ENCODE data around the gene SH3GL3. TPM values are rescaled to one million over a fixed set of nuclear protein-coding genes. Genes with fewer than 3 reads are reported as not detected.

SH3GL3 gene
- total and polyA plus RNA-seq, 4 donors: 0.31 to 8.4 (median 2.3) TPM

GRCh38 chr15:83585601-83586335, 138.6 kb downstream of the SH3GL3 start:
- no peak overlapping the region for H3K27ac ChIP-seq (ENCODE audit: low read depth in 1 of 2, low read length in 1 of 2)
- H3K9ac ChIP-seq (ENCODE audit: insufficient read depth in 1 of 2, low read length in 2 of 2): no peak overlapping the region
- no peaks in the 10 kb centered on the region for H3K9me3 ChIP-seq (ENCODE audit: control insufficient read depth in 4 of 4, insufficient read depth in 3 of 4, low read length in 3 of 4)
- no peaks in the 10 kb centered on the region for H3K36me3 ChIP-seq (ENCODE audit: control insufficient read depth in 4 of 4, insufficient read depth in 4 of 4, low read length in 4 of 4)
- DNase-seq: no peak
- 73 to 81% methylated on average over 5 of the region's 5 CpGs for WGBS, 2 donors
- TF ChIP-seq, protein P1, sequence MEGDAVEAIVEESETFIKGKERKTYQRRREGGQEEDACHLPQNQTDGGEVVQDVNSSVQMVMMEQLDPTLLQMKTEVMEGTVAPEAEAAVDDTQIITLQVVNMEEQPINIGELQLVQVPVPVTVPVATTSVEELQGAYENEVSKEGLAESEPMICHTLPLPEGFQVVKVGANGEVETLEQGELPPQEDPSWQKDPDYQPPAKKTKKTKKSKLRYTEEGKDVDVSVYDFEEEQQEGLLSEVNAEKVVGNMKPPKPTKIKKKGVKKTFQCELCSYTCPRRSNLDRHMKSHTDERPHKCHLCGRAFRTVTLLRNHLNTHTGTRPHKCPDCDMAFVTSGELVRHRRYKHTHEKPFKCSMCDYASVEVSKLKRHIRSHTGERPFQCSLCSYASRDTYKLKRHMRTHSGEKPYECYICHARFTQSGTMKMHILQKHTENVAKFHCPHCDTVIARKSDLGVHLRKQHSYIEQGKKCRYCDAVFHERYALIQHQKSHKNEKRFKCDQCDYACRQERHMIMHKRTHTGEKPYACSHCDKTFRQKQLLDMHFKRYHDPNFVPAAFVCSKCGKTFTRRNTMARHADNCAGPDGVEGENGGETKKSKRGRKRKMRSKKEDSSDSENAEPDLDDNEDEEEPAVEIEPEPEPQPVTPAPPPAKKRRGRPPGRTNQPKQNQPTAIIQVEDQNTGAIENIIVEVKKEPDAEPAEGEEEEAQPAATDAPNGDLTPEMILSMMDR (IDR thresholded peaks at IDR 0.05; ENCODE audit: control extremely low read depth, extremely low read depth): no peak
- peaks cover 0 to 16% (median 0%) of the 10 kb centered on the region in 5 donors for H3K4me1 ChIP-seq (ENCODE audit: control insufficient read depth in 5 of 5, insufficient read depth in 5 of 5, low read length in 5 of 5)
- H3K27me3 ChIP-seq (ENCODE audit: control insufficient read depth in 3 of 3, insufficient read depth in 3 of 3, low read length in 2 of 3): no peaks in the 10 kb centered on the region
- no peak overlapping the region for H3K4me3 ChIP-seq
- no peak for ATAC-seq (ENCODE audit: insufficient read depth, low FRiP score)

DNA sequence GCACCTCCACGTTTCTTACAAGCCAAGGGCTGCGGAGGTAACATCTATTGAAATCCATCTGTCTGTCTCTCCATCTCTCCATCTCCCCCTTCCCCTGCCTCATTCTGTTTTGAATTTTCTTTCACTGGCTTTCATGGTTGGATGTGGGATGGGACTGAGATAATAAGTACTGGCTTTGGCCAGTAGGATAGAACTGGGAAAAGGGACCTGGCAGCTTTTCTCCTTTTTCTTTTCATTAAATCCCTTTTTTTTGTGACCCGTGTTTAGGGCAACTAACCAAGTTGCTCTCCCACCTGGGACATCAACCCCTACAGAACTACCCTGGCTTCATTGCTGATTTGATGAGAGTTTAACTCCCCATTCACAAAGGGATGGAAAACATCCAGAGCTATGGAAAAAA, 139.9 kb downstream of the SH3GL3 start:
- Histone ChIP-seq H3K27me3 (ENCODE audit: control insufficient read depth in 3 of 3, insufficient read depth in 3 of 3, low read length in 2 of 3) (no peaks in the 10 kb centered on the region), H3K4me1 (ENCODE audit: control insufficient read depth in 5 of 5, insufficient read depth in 5 of 5, low read length in 5 of 5) (peaks cover 0 to 17% (median 0%) of the 10 kb centered on the region in 5 donors), H3K9me3 (ENCODE audit: control insufficient read depth in 4 of 4, insufficient read depth in 3 of 4, low read length in 3 of 4) (no peaks in the 10 kb centered on the region), H3K9ac (ENCODE audit: insufficient read depth in 1 of 2, low read length in 2 of 2) (no peak overlapping the region), H3K4me3 (no peak overlapping the region), H3K36me3 (ENCODE audit: control insufficient read depth in 4 of 4, insufficient read depth in 4 of 4, low read length in 4 of 4) (no peaks in the 10 kb centered on the region), H3K27ac (ENCODE audit: low read depth in 1 of 2, low read length in 1 of 2) (no peak overlapping the region)
- WGBS, 2 donors: 81 to 87% methylated on average over 3 of the region's 3 CpGs
- TF ChIP-seq, protein P1 (IDR thresholded peaks at IDR 0.05; ENCODE audit: control extremely low read depth, extremely low read depth): no peak
- no peak for DNase-seq
- ATAC-seq (ENCODE audit: insufficient read depth, low FRiP score): no peak

DNA sequence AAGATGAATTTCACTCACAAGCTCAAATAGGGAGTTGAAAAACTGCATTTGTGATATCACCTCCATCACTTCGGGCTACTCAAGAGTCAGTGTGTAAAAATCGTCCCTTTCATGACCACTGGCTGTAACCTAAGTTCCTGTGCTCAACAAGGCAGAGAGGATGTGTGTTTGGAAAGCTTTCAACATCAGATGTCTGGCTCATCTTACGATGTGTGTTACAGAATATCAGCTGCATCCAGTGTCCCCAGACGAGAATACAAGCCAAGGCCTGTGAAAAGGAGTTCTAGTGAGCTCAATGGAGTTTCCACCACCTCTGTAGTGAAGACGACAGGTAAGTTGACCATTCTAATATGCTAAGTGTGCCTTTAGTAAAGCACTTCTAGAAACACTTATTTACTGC, 141.3 kb downstream of the SH3GL3 start:
- TF ChIP-seq, protein P1 (IDR thresholded peaks at IDR 0.05; ENCODE audit: control extremely low read depth, extremely low read depth): no peak
- 63 to 73% methylated on average over 5 of the region's 5 CpGs for WGBS, 2 donors

More for the DNA sequence above, 141.3 kb downstream of the SH3GL3 start:
- DNase-seq: peak in 1 of 3 donors; percentile 32
- Histone ChIP-seq H3K4me1 (ENCODE audit: control insufficient read depth in 5 of 5, insufficient read depth in 5 of 5, low read length in 5 of 5) (peaks cover 0 to 25% (median 0%) of the 10 kb centered on the region in 5 donors), H3K27ac (ENCODE audit: low read depth in 1 of 2, low read length in 1 of 2) (no peak overlapping the region), H3K9me3 (ENCODE audit: control insufficient read depth in 4 of 4, insufficient read depth in 3 of 4, low read length in 3 of 4) (no peaks in the 10 kb centered on the region), H3K27me3 (ENCODE audit: control insufficient read depth in 3 of 3, insufficient read depth in 3 of 3, low read length in 2 of 3) (no peaks in the 10 kb centered on the region), H3K9ac (ENCODE audit: insufficient read depth in 1 of 2, low read length in 2 of 2) (no peak overlapping the region), H3K36me3 (ENCODE audit: control insufficient read depth in 4 of 4, insufficient read depth in 4 of 4, low read length in 4 of 4) (no peaks in the 10 kb centered on the region), H3K4me3 (no peak overlapping the region)
- ATAC-seq (ENCODE audit: insufficient read depth, low FRiP score): no peak

All from lung (tissue), 12 donors.